Measurements from ENCODE around the gene PLD4.
A peak's percentile ranks its signal among the peaks of the same experiment; 100 is the strongest.

PLD4 gene

GRCh38 chr14:104966981-104967385 lies 42.3 kb downstream of the PLD4 start:
- Mint-ChIP-seq H3K9me3 (no peaks in the 10 kb centered on the region), H3K27ac (no peak overlapping the region), H3K27me3 (peaks cover 40% of the 10 kb centered on the region), H3K4me3 (no peak overlapping the region), H3K4me1 (peaks cover 10% of the 10 kb centered on the region)
- ATAC-seq (no peak), DNase-seq (no peak)

- ATAC-seq (no peak), DNase-seq (no peak)
- Mint-ChIP-seq H3K27ac (no peak overlapping the region), H3K4me1 (peaks cover 10% of the 10 kb centered on the region), H3K27me3 (peaks cover 40% of the 10 kb centered on the region), H3K9me3 (no peaks in the 10 kb centered on the region), H3K4me3 (no peak overlapping the region)
These were observed 42.9 kb downstream of the PLD4 start for GRCh38 chr14:104967386-104968152.

- no peak for DNase-seq
- Mint-ChIP-seq H3K9me3 (no peaks in the 10 kb centered on the region), H3K27ac (no peak overlapping the region), H3K27me3 (peaks cover 40% of the 10 kb centered on the region), H3K4me3 (no peak overlapping the region), H3K4me1 (peaks cover 10% of the 10 kb centered on the region)
- no peak for ATAC-seq
These were observed 43.5 kb downstream of the PLD4 start for GRCh38 chr14:104968153-104968527.

DNA sequence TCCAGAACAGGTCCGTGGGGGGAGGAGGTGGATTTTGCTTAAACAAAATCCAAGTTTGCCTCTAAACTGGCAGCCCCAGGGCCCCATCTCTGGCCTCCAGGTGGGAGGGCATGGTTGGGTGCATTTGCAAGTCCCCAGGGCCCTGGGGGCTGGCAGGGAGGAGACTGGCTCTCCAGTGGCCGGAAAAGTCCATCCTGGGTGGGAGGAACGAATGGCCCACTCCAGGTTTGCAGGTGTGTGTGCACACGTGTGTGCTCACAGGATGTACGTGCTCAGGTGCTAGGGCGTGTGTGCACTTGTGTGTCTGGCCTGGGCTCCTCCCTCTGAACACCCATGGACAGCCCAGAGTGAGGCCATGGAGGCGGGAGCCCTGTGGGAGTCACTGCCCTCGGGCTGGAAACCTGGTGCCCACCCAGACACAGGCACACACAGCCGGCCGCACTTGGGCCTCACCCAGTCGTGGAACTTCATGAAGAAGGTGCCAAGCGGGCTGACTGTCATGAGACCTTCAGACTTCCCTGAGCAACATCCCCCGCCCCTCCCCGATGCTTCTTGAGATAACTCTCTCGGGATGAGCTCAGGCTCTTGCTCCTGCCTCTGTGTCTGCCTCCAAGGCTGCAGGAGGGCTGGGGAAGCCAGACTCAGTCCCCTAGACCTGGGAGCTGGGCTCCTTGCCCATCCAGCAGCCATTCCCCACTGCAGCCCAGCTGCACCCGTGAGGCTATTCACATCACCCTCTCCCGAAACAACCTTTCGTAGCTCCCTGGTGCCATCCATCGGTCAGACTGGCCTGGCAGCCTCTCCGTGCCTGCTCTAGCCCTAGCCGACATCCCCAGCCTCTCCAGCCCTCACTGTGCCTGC lies 44.1 kb downstream of the PLD4 start:
- Mint-ChIP-seq H3K4me3 (no peak overlapping the region), H3K4me1 (peaks cover 10% of the 10 kb centered on the region), H3K27me3 (peaks cover 40% of the 10 kb centered on the region), H3K9me3 (no peaks in the 10 kb centered on the region), H3K27ac (no peak overlapping the region)
- ATAC-seq (no peak), DNase-seq (no peak)

DNA sequence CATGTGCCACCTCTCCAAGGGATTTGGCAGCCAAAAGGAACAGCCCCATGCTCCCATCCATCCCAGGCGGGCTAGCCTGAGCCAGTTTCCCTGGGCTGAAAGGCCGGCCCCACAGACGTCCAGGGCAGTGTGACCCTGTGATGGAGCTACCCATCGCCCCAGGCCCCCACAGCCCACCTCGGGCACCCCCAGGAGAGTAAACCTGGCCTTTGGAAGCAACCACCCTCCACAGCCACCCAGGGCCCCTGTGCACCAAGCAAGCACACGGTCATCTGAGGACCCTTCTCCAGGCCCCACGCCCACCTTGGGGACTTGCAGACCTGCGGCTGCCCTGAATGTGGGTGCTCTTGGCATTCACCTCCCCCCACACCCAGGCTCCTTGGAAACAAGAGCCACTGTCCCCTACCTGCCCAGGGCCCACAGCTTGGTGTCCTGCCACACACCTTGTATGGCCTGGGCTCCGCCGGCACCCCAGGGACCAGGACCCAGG lies 45.1 kb downstream of the PLD4 start:
- no peak for ATAC-seq
- no peak for DNase-seq
- peaks cover 47% of the 10 kb centered on the region for H3K27me3 Mint-ChIP-seq

DNA sequence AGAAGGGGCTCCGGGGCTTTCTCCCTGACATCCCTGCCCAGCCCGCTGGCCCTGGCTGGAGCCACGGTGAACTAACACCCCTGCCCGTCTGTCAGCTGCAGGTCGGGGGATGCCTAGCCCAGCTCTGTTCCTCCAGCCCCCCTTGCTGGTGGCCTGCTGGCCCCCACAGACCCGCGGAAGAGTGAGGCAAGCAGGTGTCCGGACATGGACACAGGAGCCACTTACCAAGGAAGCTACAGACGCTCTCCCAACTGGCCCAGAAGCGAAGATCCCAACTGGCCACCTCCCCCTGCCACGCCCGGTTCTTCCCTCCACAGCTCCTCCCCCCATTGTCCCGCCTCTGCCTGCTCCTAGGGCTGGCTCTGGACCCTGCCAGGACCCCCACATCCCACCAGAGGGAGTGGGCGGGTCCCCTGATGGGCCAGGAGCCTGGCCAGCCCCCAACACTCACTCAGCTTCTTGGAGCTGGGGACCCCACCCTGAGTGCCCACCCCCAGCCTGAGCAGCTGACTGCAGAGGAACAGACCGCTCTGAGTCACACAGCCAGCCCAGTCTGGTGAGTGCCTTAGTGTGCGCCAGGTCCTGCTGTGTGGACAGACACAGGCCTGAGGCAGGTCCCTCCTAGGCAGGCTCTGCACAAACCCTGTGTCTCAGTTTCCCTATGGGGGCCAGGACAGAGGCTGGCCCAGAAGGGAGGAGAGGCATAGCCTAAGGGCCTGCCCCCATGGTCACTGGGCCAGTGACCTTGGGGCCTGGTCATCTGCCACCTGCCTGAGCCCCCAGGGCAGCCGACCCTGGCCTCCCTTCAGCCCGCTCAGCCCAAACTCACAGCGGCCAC lies 45.8 kb downstream of the PLD4 start:
- ATAC-seq (no peak), DNase-seq (no peak)
- H3K27me3 Mint-ChIP-seq = peaks cover 51% of the 10 kb centered on the region
- H3K4me3 Mint-ChIP-seq = no peak overlapping the region
- no peak overlapping the region for H3K27ac Mint-ChIP-seq
- no peaks in the 10 kb centered on the region for H3K9me3 Mint-ChIP-seq
- H3K4me1 Mint-ChIP-seq = peaks cover 11% of the 10 kb centered on the region

More for the DNA sequence above, 45.1 kb downstream of the PLD4 start:
- Mint-ChIP-seq H3K9me3 (no peaks in the 10 kb centered on the region), H3K4me1 (peaks cover 10% of the 10 kb centered on the region), H3K27ac (no peak overlapping the region), H3K4me3 (no peak overlapping the region)

DNA sequence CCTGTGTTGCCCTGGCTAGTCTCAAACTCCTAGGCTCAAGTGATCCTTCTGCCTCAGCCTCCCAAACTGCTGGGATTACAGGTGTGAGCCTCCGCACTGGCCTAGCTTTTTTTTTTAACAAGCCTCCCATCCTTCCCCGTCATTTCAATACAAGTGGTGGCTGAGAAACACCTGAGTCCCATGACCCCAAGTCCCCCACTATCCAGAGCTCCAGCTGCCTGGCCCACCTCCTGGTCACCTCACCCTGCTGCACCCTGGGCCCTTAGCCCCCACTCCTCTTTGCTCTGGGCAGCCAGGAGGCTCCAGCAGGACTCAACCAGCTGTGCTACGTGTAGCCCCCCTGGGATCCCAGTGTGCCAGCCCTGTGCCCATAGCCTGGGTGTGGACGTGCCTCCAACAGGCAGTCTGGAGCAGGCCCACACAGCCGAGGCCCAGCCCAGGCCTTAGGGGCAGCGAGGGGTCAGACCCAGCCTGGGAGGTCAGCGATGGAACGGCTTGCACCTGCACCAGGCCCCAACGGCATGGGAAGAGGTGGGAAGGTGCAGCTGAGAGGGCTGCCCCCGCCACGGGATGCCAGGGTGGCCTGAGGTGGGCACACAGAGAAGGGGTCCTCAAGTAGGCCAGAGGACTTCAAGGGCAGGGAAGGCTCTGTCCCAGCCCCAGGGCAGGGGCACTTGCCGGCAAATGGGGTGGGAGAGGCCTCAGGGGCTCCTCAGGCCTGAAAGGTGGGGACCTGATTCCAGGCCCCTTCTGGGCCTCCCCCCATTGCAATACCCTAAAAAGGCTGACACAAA lies 47.0 kb downstream of the PLD4 start:
- Mint-ChIP-seq H3K9me3 (no peaks in the 10 kb centered on the region), H3K4me1 (peaks cover 21% of the 10 kb centered on the region), H3K27ac (no peak overlapping the region), H3K27me3 (peaks cover 53% of the 10 kb centered on the region), H3K4me3 (no peak overlapping the region)
- no peak for DNase-seq
- ATAC-seq = no peak

GRCh38 chr14:104972301-104973134 lies 47.8 kb downstream of the PLD4 start:
- peaks cover 26% of the 10 kb centered on the region for H3K4me1 Mint-ChIP-seq
- H3K27ac Mint-ChIP-seq = peak overlapping the region in 1 of 2 donors; percentile 78
- ATAC-seq = no peak
- no peak for DNase-seq
- no peaks in the 10 kb centered on the region for H3K9me3 Mint-ChIP-seq
- H3K4me3 Mint-ChIP-seq = no peak overlapping the region
- H3K27me3 Mint-ChIP-seq = peaks cover 53% of the 10 kb centered on the region

DNA sequence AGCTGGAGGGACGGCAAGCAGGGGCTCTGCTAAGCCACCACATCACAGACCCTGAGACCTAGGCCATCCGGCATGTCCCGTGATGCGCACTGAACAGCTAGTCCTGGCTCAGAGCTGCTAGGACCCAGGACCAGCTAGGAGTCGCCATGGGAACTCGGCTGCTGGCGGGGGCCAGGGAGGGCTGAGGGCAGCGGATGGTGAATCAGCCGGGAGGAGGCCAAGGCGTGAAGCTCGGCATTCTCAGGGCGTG lies 48.4 kb downstream of the PLD4 start:
- peaks cover 24% of the 10 kb centered on the region for H3K4me1 Mint-ChIP-seq
- peaks cover 53% of the 10 kb centered on the region for H3K27me3 Mint-ChIP-seq
- H3K27ac Mint-ChIP-seq = no peak overlapping the region
- DNase-seq (no peak), ATAC-seq (no peak)
- no peaks in the 10 kb centered on the region for H3K9me3 Mint-ChIP-seq
- no peak overlapping the region for H3K4me3 Mint-ChIP-seq

GRCh38 chr14:104973385-104974145 lies 48.9 kb downstream of the PLD4 start:
- ATAC-seq = no peak
- DNase-seq = no peak
- H3K4me1 Mint-ChIP-seq = peaks cover 26% of the 10 kb centered on the region
- H3K27ac Mint-ChIP-seq = no peak overlapping the region
- H3K4me3 Mint-ChIP-seq = no peak overlapping the region
- no peaks in the 10 kb centered on the region for H3K9me3 Mint-ChIP-seq
- H3K27me3 Mint-ChIP-seq = peaks cover 50% of the 10 kb centered on the region

GRCh38 chr14:104974146-104974541 lies 49.5 kb downstream of the PLD4 start:
- Mint-ChIP-seq H3K4me3 (no peak overlapping the region), H3K27me3 (peaks cover 50% of the 10 kb centered on the region), H3K27ac (no peak overlapping the region), H3K4me1 (peaks cover 29% of the 10 kb centered on the region), H3K9me3 (no peaks in the 10 kb centered on the region)
- DNase-seq (no peak), ATAC-seq (no peak)

GRCh38 chr14:104974665-104975390 lies 50.1 kb downstream of the PLD4 start:
- no peak overlapping the region for H3K27ac Mint-ChIP-seq
- peaks cover 28% of the 10 kb centered on the region for H3K4me1 Mint-ChIP-seq
- peaks cover 50% of the 10 kb centered on the region for H3K27me3 Mint-ChIP-seq
- ATAC-seq (no peak), DNase-seq (no peak)
- H3K4me3 Mint-ChIP-seq = no peak overlapping the region
- no peaks in the 10 kb centered on the region for H3K9me3 Mint-ChIP-seq

- DNase-seq (no peak), ATAC-seq (peak; percentile 10)
- Mint-ChIP-seq H3K27me3 (peaks cover 50% of the 10 kb centered on the region), H3K27ac (no peak overlapping the region), H3K9me3 (no peaks in the 10 kb centered on the region), H3K4me3 (no peak overlapping the region), H3K4me1 (peaks cover 28% of the 10 kb centered on the region)
These were observed 51.0 kb downstream of the PLD4 start for GRCh38 chr14:104975481-104976197.

Data from stimulated activated naive CD8-positive, alpha-beta T cell treated with anti-CD3 and anti-CD28 coated beads, Interleukin-15, amount 100 ng/mL, for 72 hours (primary cell).